BJ (cell line): Measurements from ENCODE around the gene CYB5RL. TPM values are rescaled to one million over a fixed set of nuclear protein-coding genes. Genes with fewer than 3 reads are reported as not detected.

ENCODE experiments used
- CTCF ChIA-PET: fragments of 350-600 bp; formaldehyde crosslinking; extraction: SDS; loops from one replicate; lab custom pipeline; 2021; ENCODE audit warnings: antibody characterized with exemption, inconsistent platforms; lab: Yijun Ruan, JAX
- POLR2A ChIA-PET: fragments of 300-600 bp; sonication (Branson Sonifier 250); formaldehyde crosslinking; extraction: SDS; loops from one replicate; lab custom pipeline; 2021; ENCODE audit warnings: antibody characterized with exemption; lab: Charles Lee
- DNase-seq: peaks from one replicate; pipeline ENCODE4 v3.0.0-alpha.2; 2011; ENCODE audit warnings: low read depth
- H3K27me3 ChIP-seq: 2 replicates; pipeline ENCODE4 v1.6.0; 2011; ENCODE audit warnings: low read length; ENCODE audit not compliant: control insufficient read depth, insufficient read depth
- H3K36me3 ChIP-seq: 2 replicates; pipeline ENCODE4 v1.5.1; 2011; ENCODE audit warnings: low read length; ENCODE audit not compliant: control insufficient read depth, insufficient read depth
- H3K4me3 ChIP-seq: 2 replicates; pipeline ENCODE4 v1.5.1; 2011; ENCODE audit warnings: low read depth, mild to moderate bottlenecking, control low read depth, low read length
- polyA plus RNA-seq: library from polyadenylated mRNA; depleted of rRNA; stranded (reverse); fragments of >200 nt; gene quantifications from 2 replicates; pipeline ENCODE4 v1.2.3, GENCODE V29; 2011
- TF ChIP-seq, protein P1 (sequence below): IDR thresholded peaks from 2 replicates; pipeline ENCODE4 v1.5.1; 2011; ENCODE audit warnings: low read depth, mild to moderate bottlenecking, control low read depth, inconsistent platforms, low read length, moderate library complexity; ENCODE audit not compliant: insufficient read depth

Gene CYB5RL
- polyA plus RNA-seq, 1 experiment = 4.0 TPM

GRCh38 chr1:54222711-54223110 lies 22.9 kb upstream of the CYB5RL start:
- CTCF ChIA-PET = no interaction called here

GRCh38 chr1:54221867-54222484 lies 22.1 kb upstream of the CYB5RL start:
- Histone ChIP-seq H3K27me3 (no peaks in the 10 kb centered on the region), H3K36me3 (peaks cover 18% of the 10 kb centered on the region), H3K4me3 (no peak overlapping the region)
- CTCF ChIA-PET = interaction anchor here (0.6 kb wide), 1 partner anchor 103 kb away, joined by 3 read pairs; no protein-coding TSS in a partner anchor
- TF ChIP-seq, protein P1, sequence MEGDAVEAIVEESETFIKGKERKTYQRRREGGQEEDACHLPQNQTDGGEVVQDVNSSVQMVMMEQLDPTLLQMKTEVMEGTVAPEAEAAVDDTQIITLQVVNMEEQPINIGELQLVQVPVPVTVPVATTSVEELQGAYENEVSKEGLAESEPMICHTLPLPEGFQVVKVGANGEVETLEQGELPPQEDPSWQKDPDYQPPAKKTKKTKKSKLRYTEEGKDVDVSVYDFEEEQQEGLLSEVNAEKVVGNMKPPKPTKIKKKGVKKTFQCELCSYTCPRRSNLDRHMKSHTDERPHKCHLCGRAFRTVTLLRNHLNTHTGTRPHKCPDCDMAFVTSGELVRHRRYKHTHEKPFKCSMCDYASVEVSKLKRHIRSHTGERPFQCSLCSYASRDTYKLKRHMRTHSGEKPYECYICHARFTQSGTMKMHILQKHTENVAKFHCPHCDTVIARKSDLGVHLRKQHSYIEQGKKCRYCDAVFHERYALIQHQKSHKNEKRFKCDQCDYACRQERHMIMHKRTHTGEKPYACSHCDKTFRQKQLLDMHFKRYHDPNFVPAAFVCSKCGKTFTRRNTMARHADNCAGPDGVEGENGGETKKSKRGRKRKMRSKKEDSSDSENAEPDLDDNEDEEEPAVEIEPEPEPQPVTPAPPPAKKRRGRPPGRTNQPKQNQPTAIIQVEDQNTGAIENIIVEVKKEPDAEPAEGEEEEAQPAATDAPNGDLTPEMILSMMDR = no peak
- no peak for DNase-seq
- POLR2A ChIA-PET = interaction anchor here (0.5 kb wide), 1 partner anchor 267 kb away, joined by 11 read pairs; no protein-coding TSS in a partner anchor

More at GRCh38 chr1:54222711-54223110, 22.9 kb upstream of the CYB5RL start:
- no peak for DNase-seq
- POLR2A ChIA-PET = no interaction called here
- no peaks in the 10 kb centered on the region for H3K27me3 ChIP-seq
- no peak overlapping the region for H3K4me3 ChIP-seq
- H3K36me3 ChIP-seq = peaks cover 13% of the 10 kb centered on the region
- TF ChIP-seq, protein P1 = no peak

DNA sequence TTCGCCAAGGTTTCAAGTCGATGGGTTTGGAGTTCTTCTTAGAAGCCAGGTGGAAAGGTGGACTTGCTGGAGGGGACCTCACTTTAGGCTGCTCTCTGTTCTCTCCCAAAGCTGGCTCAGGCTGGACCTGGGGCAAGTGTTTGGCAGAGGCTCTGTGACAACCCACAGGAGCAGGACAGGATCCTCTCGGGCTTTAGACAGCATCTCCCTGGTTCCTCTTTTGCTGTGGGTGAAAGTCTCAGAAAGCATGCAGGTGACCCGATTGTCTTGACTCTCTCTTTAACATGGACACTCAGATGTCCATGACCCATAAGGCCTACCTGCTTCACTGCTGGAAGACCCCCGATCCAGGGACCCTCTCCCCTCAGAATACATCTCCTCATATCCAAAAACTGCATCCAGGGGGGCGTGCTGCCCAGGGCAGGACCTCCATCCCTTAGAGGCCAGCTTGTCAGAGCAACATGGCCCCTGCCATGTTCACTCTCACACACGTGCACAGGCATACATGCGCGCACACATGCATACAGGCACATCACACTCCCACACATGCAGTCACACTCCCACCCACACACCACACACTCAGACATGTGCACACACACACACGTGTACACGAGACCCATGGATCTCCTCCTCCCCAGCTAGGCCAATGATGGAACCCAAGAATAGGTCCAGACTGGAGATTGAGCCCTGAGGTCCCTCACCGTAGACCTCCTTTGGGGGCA lies 21.4 kb upstream of the CYB5RL start:
- ChIA-PET POLR2A (interaction anchor here (0.5 kb wide), 1 partner anchor 268 kb away, joined by 11 read pairs; no protein-coding TSS in a partner anchor), CTCF (interaction anchor here (0.6 kb wide), 1 partner anchor 103 kb away, joined by 3 read pairs; no protein-coding TSS in a partner anchor)
- DNase-seq = no peak
- peaks cover 23% of the 10 kb centered on the region for H3K36me3 ChIP-seq
- H3K27me3 ChIP-seq = no peaks in the 10 kb centered on the region
- TF ChIP-seq, protein P1 = no peak
- H3K4me3 ChIP-seq = no peak overlapping the region

GRCh38 chr1:54220004-54220811 lies 20.4 kb upstream of the CYB5RL start:
- ChIA-PET POLR2A (interaction anchor here (0.6 kb wide), 1 partner anchor 21 kb away, joined by 3 read pairs; no protein-coding TSS in a partner anchor), CTCF (interaction anchor here (0.7 to 2.5 kb wide), 4 partner anchors 13 to 269 kb away, joined by 3 to 15 read pairs (median 4); no protein-coding TSS in a partner anchor)
- DNase-seq = no peak
- TF ChIP-seq, protein P1 = no peak
- Histone ChIP-seq H3K27me3 (no peaks in the 10 kb centered on the region), H3K4me3 (no peak overlapping the region), H3K36me3 (peaks cover 28% of the 10 kb centered on the region)

GRCh38 chr1:54219688-54220003 lies 19.8 kb upstream of the CYB5RL start:
- no peak overlapping the region for H3K4me3 ChIP-seq
- no peaks in the 10 kb centered on the region for H3K27me3 ChIP-seq
- DNase-seq = no peak
- peaks cover 28% of the 10 kb centered on the region for H3K36me3 ChIP-seq
- ChIA-PET CTCF (interaction anchor here (1.1 to 2.5 kb wide), 2 partner anchors 13 to 269 kb away, joined by 5 to 15 read pairs; no protein-coding TSS in a partner anchor), POLR2A (no interaction called here)
- TF ChIP-seq, protein P1 = no peak
